Naive thymus-derived CD8-positive, alpha-beta T cell (primary cell): Measurements from ENCODE around the gene SCN5A. TPM values are rescaled to one million over a fixed set of nuclear protein-coding genes. Genes with fewer than 3 reads are reported as not detected.

ENCODE experiments used
- polyA plus RNA-seq, 3 donors: library from polyadenylated mRNA; unstranded; fragments of 300-500 nt; fragmentation: Illumina TruSeq; gene quantifications; one replicate each; pipeline ENCODE4 v1.2.3, GENCODE V29; 2021
- total RNA-seq, 8 experiments: library from RNA in 2 of 8; stranded (reverse) in 2 of 8; gene quantifications; one replicate each; pipeline ENCODE4 v1.2.3 and lab custom pipeline; 2021 to 2026

SCN5A gene
- total and polyA plus RNA-seq, 5 experiments from 2014 or later, result 0.25 to 0.55 TPM; not detected in 3

Other genes starting within 250 kb of the SCN5A start
- 10 to 100 TPM; 13.7 to 16.1 TPM for gene ACVR2B, start 195.8 kb downstream of the SCN5A start, total RNA-seq
- 1 to 10 TPM in 2 of 3 donors, under 1 TPM in 1; 0.69 to 1.9 (median 1.2) TPM for gene ACVR2B, start 195.8 kb downstream of the SCN5A start, polyA plus RNA-seq
- 10 to 100 TPM; 32.7 to 33.5 TPM for gene EXOG, start 153.3 kb downstream of the SCN5A start, total RNA-seq
- gene EXOG, start 153.3 kb downstream of the SCN5A start, polyA plus RNA-seq, result 1 to 10 TPM; 2.6 to 8.4 (median 6.3) TPM
- not detected for gene SCN10A, start 166.5 kb upstream of the SCN5A start, total RNA-seq
- gene SCN10A, start 166.5 kb upstream of the SCN5A start, polyA plus RNA-seq, result not detected